Measurements from ENCODE around the gene ZNF138.
"Not testable (repeated sequence)": the region's sequence is repeated elsewhere in the genome, so short reads cannot be mapped to it uniquely, and the experiment has no call there.

GRCh38 chr7:64835856-64836255 is 41.6 kb downstream of the ZNF138 start:
- not testable (repeated sequence) for TF ChIP-seq NR2C1 (IDR thresholded peaks at IDR 0.05); POLR2AphosphoS5 (IDR thresholded peaks at IDR 0.05; ENCODE audit: low read length); CTCF (IDR thresholded peaks at IDR 0.05 in 2 of 3, conservative IDR thresholded peaks at IDR 0.05 in 1 of 3; ENCODE audit: control insufficient read depth in 2 of 3, extremely low read depth in 1 of 3, insufficient read depth in 1 of 3, low read depth in 3 of 3, low read length in 3 of 3); POLR2A (IDR thresholded peaks at IDR 0.05; ENCODE audit: low read depth, low read length); YY1 (IDR thresholded peaks at IDR 0.05; ENCODE audit: low read depth, low read length); REST (IDR thresholded peaks at IDR 0.05; ENCODE audit: low read depth, low read length); EGR1 (IDR thresholded peaks at IDR 0.05; ENCODE audit: borderline replicate concordance in 1 of 2, low read depth in 2 of 2, low read length in 2 of 2); RBBP5 (conservative IDR thresholded peaks at IDR 0.05); TBL1XR1 (IDR thresholded peaks at IDR 0.05; ENCODE audit: low read depth, low read length); CEBPB (IDR thresholded peaks at IDR 0.05; ENCODE audit: borderline replicate concordance in 1 of 2, low read depth in 2 of 2, low read length in 2 of 2); KDM1A (IDR thresholded peaks at IDR 0.05; ENCODE audit: borderline replicate concordance); RFX5 (IDR thresholded peaks at IDR 0.05; ENCODE audit: low read depth, low read length); SP1 (IDR thresholded peaks at IDR 0.05; ENCODE audit: low read depth, low read length); NR2F1 (conservative IDR thresholded peaks at IDR 0.05)
